IMR-90 (cell line): ENCODE data around the gene SMARCA2. TPM values are rescaled to one million over a fixed set of nuclear protein-coding genes. Genes with fewer than 3 reads are reported as not detected.

ENCODE experiments used
- ATAC-seq: fragments of 200-7000 bp; cut with Tn5 transposase; 2 replicates; pipeline ENCODE4 v1.9.1; 2020; ENCODE audit warnings: low read depth, mild to moderate bottlenecking, moderate library complexity
- BruUV-seq: library from RNA; stranded (reverse); fragments of 400-500 nt; replicated peaks from 2 replicates; lab custom pipeline; 2021; lab: Mats Ljungman, UMichigan
- CTCF ChIA-PET: fragments of 300-600 bp; formaldehyde crosslinking; extraction: SDS; loops from one replicate; lab custom pipeline; 2021; ENCODE audit warnings: antibody characterized with exemption; lab: Yijun Ruan, JAX
- POLR2A ChIA-PET: fragments of 300-600 bp; sonication (Branson Sonifier 250); formaldehyde crosslinking; loops from one replicate; lab custom pipeline; 2022; ENCODE audit warnings: antibody characterized with exemption; ENCODE audit not compliant: unreplicated experiment; lab: Charles Lee
- DNase-seq: peaks from one replicate; pipeline ENCODE4 v3.0.0; 2013
- H2AFZ ChIP-seq: replicated peaks from 2 replicates; pipeline ENCODE3; 2013; ENCODE audit warnings: low read length, mild to moderate bottlenecking; ENCODE audit not compliant: poor library complexity
- H2AK5ac ChIP-seq: 2 replicates; pipeline ENCODE4 v1.6.1; 2013; ENCODE audit warnings: low read depth, low read length, inconsistent platforms
- H2AK9ac ChIP-seq: replicated peaks from 2 replicates; pipeline ENCODE3; 2013; ENCODE audit warnings: mild to moderate bottlenecking, low read depth, low read length, moderate library complexity; ENCODE audit not compliant: poor library complexity
- H2BK120ac ChIP-seq: 2 replicates; pipeline ENCODE4 v1.6.1; 2013; ENCODE audit warnings: low read depth, low read length, inconsistent platforms
- H2BK15ac ChIP-seq: 3 replicates; pipeline ENCODE4 v1.6.1; 2013; ENCODE audit warnings: low read depth, low read length, inconsistent platforms
- H2BK20ac ChIP-seq: 2 replicates; pipeline ENCODE4 v1.6.1; 2013; ENCODE audit warnings: low read depth, mild to moderate bottlenecking, inconsistent platforms, low read length, moderate library complexity
- H2BK5ac ChIP-seq: 2 replicates; pipeline ENCODE4 v1.6.1; 2013; ENCODE audit warnings: mild to moderate bottlenecking, low read depth, low read length, inconsistent platforms; ENCODE audit not compliant: poor library complexity, severe bottlenecking
- H3K14ac ChIP-seq: replicated peaks from 2 replicates; pipeline ENCODE4 v1.6.1; 2013; ENCODE audit warnings: low read depth, low read length, inconsistent platforms
- H3K18ac ChIP-seq: 2 replicates; pipeline ENCODE4 v1.6.1; 2013; ENCODE audit warnings: low read depth, low read length, control low read depth
- H3K23ac ChIP-seq: 2 replicates; pipeline ENCODE4 v1.6.1; 2013; ENCODE audit warnings: low read depth, low read length, inconsistent platforms
- H3K27ac ChIP-seq: 2 replicates; pipeline ENCODE4 v1.5.1; 2013; ENCODE audit warnings: mild to moderate bottlenecking, control low read depth, low read length; ENCODE audit not compliant: insufficient read depth
- H3K27me3 ChIP-seq: 2 replicates; pipeline ENCODE4 v1.6.1; 2013; ENCODE audit warnings: low read length; ENCODE audit not compliant: control insufficient read depth, insufficient read depth
- H3K36me3 ChIP-seq: 2 replicates; pipeline ENCODE4 v1.6.1; 2013; ENCODE audit warnings: low read length, mixed read lengths; ENCODE audit not compliant: control insufficient read depth, insufficient read depth
- H3K4ac ChIP-seq: 2 replicates; pipeline ENCODE4 v1.6.1; 2013; ENCODE audit warnings: low read depth, low read length, inconsistent platforms
- H3K4me1 ChIP-seq: 2 replicates; pipeline ENCODE4 v1.6.1; 2013; ENCODE audit warnings: low read length, mixed read lengths; ENCODE audit not compliant: control insufficient read depth, insufficient read depth
- H3K4me2 ChIP-seq: 2 replicates; pipeline ENCODE4 v1.6.1; 2013; ENCODE audit warnings: low read depth, mild to moderate bottlenecking, control low read depth, low read length, moderate library complexity
- H3K4me3 ChIP-seq: 2 replicates; pipeline ENCODE4 v1.5.1; 2013; ENCODE audit warnings: low read depth, mild to moderate bottlenecking, control low read depth, low read length, moderate library complexity; ENCODE audit not compliant: insufficient read depth
- H3K56ac ChIP-seq: 2 replicates; pipeline ENCODE4 v1.6.1; 2013; ENCODE audit warnings: low read length, inconsistent platforms; ENCODE audit not compliant: insufficient read depth; ENCODE audit errors: extremely low read depth
- H3K79me1 ChIP-seq, 2 experiments: 2 replicates each; pipeline ENCODE4 v1.6.1; 2013; ENCODE audit warnings: low read length in 2 of 2, inconsistent platforms in 1 of 2, low read depth in 1 of 2
- H3K9ac ChIP-seq: 2 replicates; pipeline ENCODE4 v1.6.1; 2013; ENCODE audit warnings: low read depth, low read length, control low read depth
- H3K9me1 ChIP-seq: 2 replicates; pipeline ENCODE4 v1.6.1; 2013; ENCODE audit warnings: low read length, inconsistent platforms; ENCODE audit not compliant: insufficient read depth
- H3K9me3 ChIP-seq: 2 replicates; pipeline ENCODE4 v1.6.1; 2013; ENCODE audit warnings: low read length; ENCODE audit not compliant: control insufficient read depth, insufficient read depth
- H4K20me1 ChIP-seq: 2 replicates; pipeline ENCODE4 v1.6.1; 2013; ENCODE audit warnings: low read length, inconsistent platforms; ENCODE audit not compliant: insufficient read depth
- H4K5ac ChIP-seq: 2 replicates; pipeline ENCODE4 v1.6.1; 2013; ENCODE audit warnings: mild to moderate bottlenecking, low read depth, low read length, control low read depth
- H4K8ac ChIP-seq, 2 experiments: 2 replicates each; pipeline ENCODE4 v1.6.1; 2013; ENCODE audit warnings: low read depth in 2 of 2, low read length in 2 of 2, control low read depth in 1 of 2, inconsistent platforms in 1 of 2
- H4K91ac ChIP-seq: 2 replicates; pipeline ENCODE4 v1.6.1; 2013; ENCODE audit warnings: low read depth, low read length, inconsistent platforms; ENCODE audit not compliant: insufficient read depth
- BHLHE40 ChIP-seq: fragments of 150-350 bp; IDR thresholded peaks from 2 replicates; pipeline ENCODE4 v1.6.1; 2016; ENCODE audit warnings: mild to moderate bottlenecking, low read depth, low read length
- CEBPB ChIP-seq: IDR thresholded peaks from 2 replicates; pipeline ENCODE4 v1.6.1; 2012; ENCODE audit warnings: low read depth, low read length, improper control_type of control experiment
- CHD1 ChIP-seq: IDR thresholded peaks from 2 replicates; pipeline ENCODE4 v1.6.1; 2012; ENCODE audit warnings: low read depth, low read length, improper control_type of control experiment
- FOS ChIP-seq: fragments of 150-350 bp; IDR thresholded peaks from 2 replicates; pipeline ENCODE4 v1.6.1; 2016; ENCODE audit warnings: low read depth, low read length
- MAFK ChIP-seq: IDR thresholded peaks from 2 replicates; pipeline ENCODE4 v1.6.1; 2012; ENCODE audit warnings: low read depth, low read length, improper control_type of control experiment
- MAZ ChIP-seq: IDR thresholded peaks from 2 replicates; pipeline ENCODE4 v1.6.1; 2012; ENCODE audit warnings: low read depth, mild to moderate bottlenecking, low read length, improper control_type of control experiment, moderate library complexity, borderline replicate concordance
- MXI1 ChIP-seq: IDR thresholded peaks from 2 replicates; pipeline ENCODE4 v1.6.1; 2012; ENCODE audit warnings: low read depth, mild to moderate bottlenecking, low read length, moderate library complexity, borderline replicate concordance
- NFE2L2 ChIP-seq: fragments of 150-350 bp; IDR thresholded peaks from 2 replicates; pipeline ENCODE4 v1.6.1; 2016; ENCODE audit warnings: low read depth, mild to moderate bottlenecking, low read length
- POLR2A ChIP-seq: IDR thresholded peaks from 2 replicates; pipeline ENCODE4 v1.6.1; 2012; ENCODE audit warnings: mild to moderate bottlenecking, low read depth, low read length
- RAD21 ChIP-seq: IDR thresholded peaks from 2 replicates; pipeline ENCODE4 v1.6.1; 2012; ENCODE audit warnings: low read length, improper control_type of control experiment
- RCOR1 ChIP-seq: IDR thresholded peaks from 2 replicates; pipeline ENCODE4 v1.6.1; 2012; ENCODE audit warnings: mild to moderate bottlenecking, low read length, improper control_type of control experiment; ENCODE audit not compliant: insufficient replicate concordance
- RFX5 ChIP-seq: IDR thresholded peaks from 2 replicates; pipeline ENCODE4 v1.8.0; 2012; ENCODE audit warnings: low read depth, mild to moderate bottlenecking, low read length, moderate library complexity
- SMC3 ChIP-seq: fragments of 150-350 bp; IDR thresholded peaks from 2 replicates; pipeline ENCODE4 v1.6.1; 2016; ENCODE audit warnings: low read depth, mild to moderate bottlenecking, antibody characterized with exemption, low read length, moderate library complexity
- WGBS, 2 experiments: methylation state at CpG; one replicate each; pipeline versions ENCODE4 v1.1.5 to v1.1.7; 2013; ENCODE audit warnings: missing lambda C conversion rate in 2 of 2; ENCODE audit not compliant: insufficient read length in 1 of 2; ENCODE audit errors: extremely low coverage in 2 of 2; 5-methylcytosine and 5-hydroxymethylcytosine counted together
- dilution Hi-C: fragments of 300-500 bp; cut with HindIII; formaldehyde crosslinking; loops from one replicate; pipeline ENCODE4 v1.14.3; 2018; ENCODE audit warnings: low sequenced_read_pairs; ENCODE audit not compliant: unreplicated experiment
- in situ Hi-C: fragments of 300-500 bp; cut with MboI; formaldehyde crosslinking; loops from 3 replicates; pipeline ENCODE4 v1.14.3; 2019; ENCODE audit warnings: low sequenced_read_pairs, inconsistent platforms, mixed read lengths
- intact Hi-C: fragments of 100-400 bp; cut with micrococcal nuclease; formaldehyde crosslinking; loops from 2 replicates; pipeline ENCODE4 v1.10.0; 2022
- polyA plus RNA-seq, 3 experiments: library from polyadenylated mRNA; depleted of rRNA; stranded (reverse); fragments of >200 nt; gene quantifications; 2 replicates each; pipeline ENCODE4 v1.2.3, GENCODE V29; 2012; ENCODE audit warnings: low replicate concordance in 1 of 3
- total RNA-seq: library from RNA; depleted of rRNA; stranded (reverse); fragments of >200 nt; gene quantifications from 2 replicates; pipeline ENCODE4 v1.2.3, GENCODE V29; 2012
- TF ChIP-seq, protein P1 (sequence below): conservative IDR thresholded peaks from 2 replicates; pipeline ENCODE4 v1.5.1; 2012; ENCODE audit warnings: mild to moderate bottlenecking, low read depth, low read length, improper control_type of control experiment
- TF ChIP-seq, protein P2 (sequence below): fragments of 150-350 bp; IDR thresholded peaks from 2 replicates; pipeline ENCODE4 v1.6.1; 2017; ENCODE audit warnings: mild to moderate bottlenecking, antibody characterized with exemption, low read length, low read depth
- TF ChIP-seq, protein P3 (sequence below): fragments of 150-350 bp; IDR thresholded peaks from 2 replicates; pipeline ENCODE4 v1.6.1; 2016; ENCODE audit warnings: low read depth, mild to moderate bottlenecking, low read length, moderate library complexity, borderline replicate concordance

SMARCA2 gene
- total and polyA plus RNA-seq, 2 of the 4 experiments (the other 2 are of a cell fraction): 25.3 to 26.7 TPM

DNA sequence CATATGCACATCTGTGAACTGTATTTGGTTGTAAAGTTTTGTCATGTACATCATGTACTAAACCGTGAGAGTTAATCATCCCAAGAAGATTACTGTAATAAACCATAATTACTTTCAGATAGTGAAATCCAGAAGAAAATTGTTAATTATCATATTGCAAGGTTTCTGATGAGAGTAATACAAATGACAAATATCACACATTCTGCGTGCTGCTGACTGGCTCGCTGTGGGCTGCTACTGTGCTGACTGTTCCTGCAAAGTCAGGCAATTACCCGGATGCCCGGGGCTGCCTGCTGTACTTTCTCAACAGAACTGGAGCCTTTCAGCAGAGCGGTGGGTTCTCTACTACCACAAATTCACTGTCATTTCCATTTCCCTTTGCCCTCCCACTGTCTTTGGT lies 68.3 kb downstream of the SMARCA2 start:
- H3K9me1 ChIP-seq: no peaks in the 10 kb centered on the region; the same call in 1 of the 2 replicates
- ChIA-PET POLR2A (no interaction called here), CTCF (no interaction called here)

More for the DNA sequence above, 68.3 kb downstream of the SMARCA2 start:
- no peak overlapping the region for H4K5ac ChIP-seq
- no peak overlapping the region for H3K4ac ChIP-seq
- no peak overlapping the region for H3K27ac ChIP-seq
- H2BK20ac ChIP-seq: no peak overlapping the region
- peaks cover 31% of the 10 kb centered on the region for H3K36me3 ChIP-seq
- no peak overlapping the region for H3K56ac ChIP-seq
- no peak overlapping the region for H2BK120ac ChIP-seq
- ATAC-seq (no peak), DNase-seq (no peak)
- H2BK15ac ChIP-seq: no peak overlapping the region
- no peak overlapping the region for H4K91ac ChIP-seq
- dilution Hi-C loops (no loop called here), in situ Hi-C loops (no loop called here), intact Hi-C loops (no loop called here)
- H2AK9ac ChIP-seq: no peak overlapping the region
- no peak overlapping the region for H2AFZ ChIP-seq
- no peaks in the 10 kb centered on the region for H3K9me3 ChIP-seq
- no peak overlapping the region for H3K4me2 ChIP-seq
- H3K9ac ChIP-seq: no peak overlapping the region
- H3K27me3 ChIP-seq: no peaks in the 10 kb centered on the region
- H2BK5ac ChIP-seq: no peak overlapping the region
- no peak overlapping the region for H2AK5ac ChIP-seq
- no peak overlapping the region for H3K18ac ChIP-seq
- WGBS, 2 experiments: no CpG with 5 or more reads among the region's 6 CpGs
- H4K8ac ChIP-seq: no peak overlapping the region
- no TSS peak for BruUV-seq
- H3K79me1 ChIP-seq: no peaks in the 10 kb centered on the region
- no peaks in the 10 kb centered on the region for H4K20me1 ChIP-seq
- no peak overlapping the region for H3K23ac ChIP-seq
- no peak overlapping the region for H3K4me3 ChIP-seq
- H3K4me1 ChIP-seq: no peaks in the 10 kb centered on the region
- H3K14ac ChIP-seq: no peak overlapping the region
- TF ChIP-seq, protein P1, sequence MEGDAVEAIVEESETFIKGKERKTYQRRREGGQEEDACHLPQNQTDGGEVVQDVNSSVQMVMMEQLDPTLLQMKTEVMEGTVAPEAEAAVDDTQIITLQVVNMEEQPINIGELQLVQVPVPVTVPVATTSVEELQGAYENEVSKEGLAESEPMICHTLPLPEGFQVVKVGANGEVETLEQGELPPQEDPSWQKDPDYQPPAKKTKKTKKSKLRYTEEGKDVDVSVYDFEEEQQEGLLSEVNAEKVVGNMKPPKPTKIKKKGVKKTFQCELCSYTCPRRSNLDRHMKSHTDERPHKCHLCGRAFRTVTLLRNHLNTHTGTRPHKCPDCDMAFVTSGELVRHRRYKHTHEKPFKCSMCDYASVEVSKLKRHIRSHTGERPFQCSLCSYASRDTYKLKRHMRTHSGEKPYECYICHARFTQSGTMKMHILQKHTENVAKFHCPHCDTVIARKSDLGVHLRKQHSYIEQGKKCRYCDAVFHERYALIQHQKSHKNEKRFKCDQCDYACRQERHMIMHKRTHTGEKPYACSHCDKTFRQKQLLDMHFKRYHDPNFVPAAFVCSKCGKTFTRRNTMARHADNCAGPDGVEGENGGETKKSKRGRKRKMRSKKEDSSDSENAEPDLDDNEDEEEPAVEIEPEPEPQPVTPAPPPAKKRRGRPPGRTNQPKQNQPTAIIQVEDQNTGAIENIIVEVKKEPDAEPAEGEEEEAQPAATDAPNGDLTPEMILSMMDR: no peak
- no peak for TF ChIP-seq RFX5
- TF ChIP-seq SMC3: no peak
- no peak for TF ChIP-seq CHD1
- TF ChIP-seq RAD21: no peak
- no peak for TF ChIP-seq MXI1
- TF ChIP-seq POLR2A: no peak
- TF ChIP-seq MAFK: no peak
- TF ChIP-seq MAZ: no peak
- TF ChIP-seq, protein P2, sequence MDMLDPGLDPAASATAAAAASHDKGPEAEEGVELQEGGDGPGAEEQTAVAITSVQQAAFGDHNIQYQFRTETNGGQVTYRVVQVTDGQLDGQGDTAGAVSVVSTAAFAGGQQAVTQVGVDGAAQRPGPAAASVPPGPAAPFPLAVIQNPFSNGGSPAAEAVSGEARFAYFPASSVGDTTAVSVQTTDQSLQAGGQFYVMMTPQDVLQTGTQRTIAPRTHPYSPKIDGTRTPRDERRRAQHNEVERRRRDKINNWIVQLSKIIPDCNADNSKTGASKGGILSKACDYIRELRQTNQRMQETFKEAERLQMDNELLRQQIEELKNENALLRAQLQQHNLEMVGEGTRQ: no peak
- TF ChIP-seq CEBPB: no peak
- TF ChIP-seq, protein P3, sequence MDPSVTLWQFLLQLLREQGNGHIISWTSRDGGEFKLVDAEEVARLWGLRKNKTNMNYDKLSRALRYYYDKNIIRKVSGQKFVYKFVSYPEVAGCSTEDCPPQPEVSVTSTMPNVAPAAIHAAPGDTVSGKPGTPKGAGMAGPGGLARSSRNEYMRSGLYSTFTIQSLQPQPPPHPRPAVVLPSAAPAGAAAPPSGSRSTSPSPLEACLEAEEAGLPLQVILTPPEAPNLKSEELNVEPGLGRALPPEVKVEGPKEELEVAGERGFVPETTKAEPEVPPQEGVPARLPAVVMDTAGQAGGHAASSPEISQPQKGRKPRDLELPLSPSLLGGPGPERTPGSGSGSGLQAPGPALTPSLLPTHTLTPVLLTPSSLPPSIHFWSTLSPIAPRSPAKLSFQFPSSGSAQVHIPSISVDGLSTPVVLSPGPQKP: no peak
- TF ChIP-seq BHLHE40: no peak
- no peak for TF ChIP-seq NFE2L2
- TF ChIP-seq FOS: no peak
- TF ChIP-seq RCOR1: no peak
